ENCODE data around the gene CDK6.

- TF ChIP-seq CTCF (IDR thresholded peaks at IDR 0.05) (no peak), POLR2A (IDR thresholded peaks at IDR 0.05) (no peak)
Measured at GRCh38 chr7:92706563-92706962, 129.8 kb downstream of the CDK6 start.
